BLaER1 treated with 17β-estradiol and CSF1 and Interleukin-3, amounts not matched to agents 10 nM and 100 nM (cell line): Measurements from ENCODE around the gene KLK10.

Source experiments
- H3K27ac ChIP-seq, 11 experiments: shearing (Covaris generic); formaldehyde crosslinking; 2 replicates each; pipeline ENCODE4 v1.8.1; 2022
- H3K27me3 ChIP-seq, 11 experiments: shearing (Covaris generic); formaldehyde crosslinking; 2 replicates each; pipeline ENCODE4 v1.8.1; 2022
- H3K36me3 ChIP-seq, 11 experiments: shearing (Covaris generic); formaldehyde crosslinking; 2 replicates each; pipeline ENCODE4 v1.8.1; 2022
- H3K4me1 ChIP-seq, 10 experiments: shearing (Covaris generic); formaldehyde crosslinking; 2 replicates each; pipeline ENCODE4 v1.8.1; 2022
- H3K4me2 ChIP-seq, 11 experiments: shearing (Covaris generic); formaldehyde crosslinking; 2 replicates each; pipeline ENCODE4 v1.8.1; 2022
- H3K4me3 ChIP-seq, 10 experiments: shearing (Covaris generic); formaldehyde crosslinking; 2 replicates each; pipeline ENCODE4 v1.8.1; 2022
- H3K9ac ChIP-seq, 11 experiments: shearing (Covaris generic); formaldehyde crosslinking; 2 replicates each; pipeline ENCODE4 v1.8.1; 2022
- H3K9me3 ChIP-seq, 11 experiments: shearing (Covaris generic); formaldehyde crosslinking; replicated peaks in 1 of 11; 2 replicates each; pipeline ENCODE4 v1.8.1; 2022
- H4K20me1 ChIP-seq, 11 experiments: shearing (Covaris generic); formaldehyde crosslinking; 2 replicates each; pipeline ENCODE4 v1.8.1; 2022
- Cebpa-rat ChIP-seq, 11 experiments: shearing (Covaris generic); IDR thresholded peaks; 2 replicates each; pipeline ENCODE4 v1.8.1; 2022

KLK10 gene

DNA sequence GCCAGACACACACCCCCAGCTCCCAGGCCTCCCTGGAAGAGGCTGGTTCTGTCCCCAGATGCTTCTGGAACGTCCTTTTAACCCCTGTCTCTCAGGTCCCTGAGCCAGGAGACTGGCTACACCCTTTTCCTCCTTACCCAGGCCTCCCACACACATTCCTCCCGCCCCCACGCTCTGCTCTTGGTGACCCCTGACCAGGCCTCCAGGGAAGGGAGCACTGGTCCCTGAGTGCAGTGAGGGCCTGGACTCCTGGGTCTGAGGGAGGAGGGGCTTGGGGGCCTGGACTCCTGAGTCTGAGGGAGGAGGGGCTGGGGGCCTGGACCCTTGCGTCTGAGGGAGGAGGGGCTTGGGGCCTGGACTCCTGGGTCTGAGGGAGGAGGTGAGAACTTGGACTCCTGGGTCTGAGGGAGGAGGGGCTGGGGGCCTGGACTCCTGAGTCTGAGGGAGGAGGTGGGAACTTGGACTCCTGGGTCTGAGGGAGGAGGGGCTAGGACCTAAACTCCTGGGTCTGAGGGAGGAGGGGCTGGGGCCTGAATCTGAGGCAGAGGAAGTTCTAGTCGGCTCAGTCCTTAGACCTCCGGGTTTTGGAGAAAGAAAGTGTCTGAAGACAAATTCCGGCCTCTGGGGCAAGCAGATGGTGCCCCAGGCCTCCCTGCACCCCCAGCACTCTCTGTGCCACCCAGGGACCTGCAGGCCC is 50.6 kb downstream of the KLK10 start:
- no peak for TF ChIP-seq Cebpa-rat (IDR thresholded peaks at IDR 0.05)
- Histone ChIP-seq H4K20me1 (no peaks in the 10 kb centered on the region), H3K9me3 (peaks cover 0 to 1% (median 0%) of the 10 kb centered on the region in 11 experiments; a peak in 1 of 22 replicates), H3K4me1 (peaks cover 10 to 22% (median 18%) of the 10 kb centered on the region in 10 experiments), H3K4me2 (peak overlapping the region in 10 of 11 experiments; percentile 5 to 61 (median 33); a peak in 17 of 22 replicates), H3K27ac (no peak overlapping the region), H3K27me3 (no peaks in the 10 kb centered on the region), H3K36me3 (no peaks in the 10 kb centered on the region), H3K4me3 (no peak overlapping the region), H3K9ac (0 out of 22 replicates have a peak overlapping the region, but pooled peaks of 1 of the 11 experiments have one; percentile 15)

DNA sequence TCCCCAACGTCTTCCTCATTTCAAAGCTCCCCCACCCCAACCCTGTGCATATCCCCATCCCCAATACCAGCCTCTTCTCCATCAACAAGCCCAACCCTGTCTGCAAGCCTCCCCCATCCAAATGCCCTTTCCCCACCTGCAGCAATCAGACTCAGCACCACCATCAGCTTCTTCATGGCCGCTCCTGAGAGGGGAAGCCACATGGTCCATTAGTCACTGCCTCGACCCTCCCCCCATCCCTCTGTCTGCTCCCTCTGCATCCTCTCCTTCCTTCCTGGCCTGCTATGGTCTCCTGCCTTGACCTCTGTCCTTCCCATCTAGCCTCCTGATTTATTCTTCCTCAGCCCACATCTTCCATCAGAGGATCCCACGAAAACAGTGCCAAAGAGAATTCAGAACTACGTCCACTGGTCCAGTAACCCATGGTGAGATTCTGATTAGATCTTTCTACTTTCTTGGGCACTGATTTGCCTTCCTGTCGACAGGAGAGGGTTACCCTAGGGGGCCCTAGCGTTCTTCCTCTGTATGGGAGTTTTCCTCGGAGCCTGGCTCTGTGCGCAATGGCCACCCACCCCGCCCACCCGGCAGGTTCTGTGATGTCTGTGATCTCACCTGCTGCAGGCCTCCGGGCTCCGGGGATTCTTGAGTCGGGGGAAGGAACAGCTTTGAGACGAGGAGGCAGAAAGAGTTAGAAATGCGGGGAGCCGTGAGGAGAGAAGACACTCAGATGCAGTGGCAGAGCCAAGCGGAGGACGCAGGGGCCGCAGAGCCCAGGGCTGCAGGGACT is 51.4 kb downstream of the KLK10 start:
- H3K9ac ChIP-seq: no peak overlapping the region
- peaks cover 0 to 8% (median under 1%) of the 10 kb centered on the region in 11 experiments; a peak in 3 of 22 replicates for H3K9me3 ChIP-seq
- H3K27me3 ChIP-seq: no peaks in the 10 kb centered on the region
- peaks cover 10 to 22% (median 18%) of the 10 kb centered on the region in 10 experiments for H3K4me1 ChIP-seq
- no peaks in the 10 kb centered on the region for H4K20me1 ChIP-seq
- no peak overlapping the region for H3K4me3 ChIP-seq
- H3K4me2 ChIP-seq: peak overlapping the region; percentile 29 to 66 (median 53); a peak in 20 of 22 replicates
- no peak overlapping the region for H3K27ac ChIP-seq
- TF ChIP-seq Cebpa-rat (IDR thresholded peaks at IDR 0.05): no peak
- H3K36me3 ChIP-seq: no peaks in the 10 kb centered on the region

DNA sequence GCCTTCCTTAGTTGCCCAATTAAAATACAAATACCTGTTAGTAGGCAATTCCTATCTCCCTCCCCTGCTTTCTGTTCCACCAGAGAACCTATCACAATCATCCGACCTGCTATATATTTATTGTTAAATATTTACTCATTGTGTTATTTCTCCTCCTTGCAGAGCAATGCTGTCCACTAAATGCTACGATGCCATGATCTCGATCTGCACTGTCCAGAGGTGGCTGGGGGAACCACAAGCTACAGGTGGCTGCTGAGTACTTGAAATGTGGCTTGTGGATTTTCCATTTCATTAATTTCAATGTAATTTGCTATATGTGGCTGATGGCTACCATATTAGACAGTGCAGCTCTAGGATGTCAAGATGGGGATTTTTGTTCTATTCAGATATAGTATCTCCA is 55.2 kb downstream of the KLK10 start:
- Histone ChIP-seq H3K27me3 (no peaks in the 10 kb centered on the region), H3K9ac (no peak overlapping the region), H3K4me2 (no peak overlapping the region), H3K36me3 (no peaks in the 10 kb centered on the region), H3K27ac (no peak overlapping the region), H3K9me3 (peaks cover 0 to 20% (median 12%) of the 10 kb centered on the region in 11 experiments; a peak in 10 of 22 replicates), H3K4me3 (no peak overlapping the region), H4K20me1 (no peaks in the 10 kb centered on the region), H3K4me1 (peaks cover 9 to 15% (median 14%) of the 10 kb centered on the region in 10 experiments)
- no peak for TF ChIP-seq Cebpa-rat (IDR thresholded peaks at IDR 0.05)

DNA sequence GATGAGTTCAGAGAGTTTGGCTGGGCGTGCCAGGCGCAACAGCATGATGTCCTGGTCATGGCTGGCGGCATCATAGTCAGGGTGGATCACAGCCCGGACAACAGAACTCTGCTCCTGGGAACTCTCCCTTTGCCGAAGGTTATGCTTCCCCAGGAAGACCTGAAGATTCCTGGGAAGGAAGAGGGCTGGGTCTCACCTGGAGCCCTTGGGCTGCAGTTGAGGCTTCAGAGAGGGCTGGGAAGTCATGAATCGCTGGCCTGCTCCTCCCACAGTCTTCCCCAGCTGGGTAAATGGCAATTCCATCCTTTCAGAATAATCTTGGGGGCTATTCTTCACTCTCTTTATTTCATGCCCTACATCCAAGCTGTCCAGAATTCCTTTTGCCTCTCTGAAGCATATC is 56.1 kb downstream of the KLK10 start:
- H3K4me2 ChIP-seq: no peak overlapping the region
- H3K27ac ChIP-seq: no peak overlapping the region
- no peaks in the 10 kb centered on the region for H4K20me1 ChIP-seq
- peaks cover 0 to 20% (median 12%) of the 10 kb centered on the region in 11 experiments; a peak in 10 of 22 replicates for H3K9me3 ChIP-seq
- H3K4me1 ChIP-seq: peaks cover 0 to 6% (median 5%) of the 10 kb centered on the region in 10 experiments; a peak in 16 of 20 replicates
- no peak overlapping the region for H3K9ac ChIP-seq
- TF ChIP-seq Cebpa-rat (IDR thresholded peaks at IDR 0.05): no peak
- H3K4me3 ChIP-seq: no peak overlapping the region
- no peaks in the 10 kb centered on the region for H3K27me3 ChIP-seq
- H3K36me3 ChIP-seq: no peaks in the 10 kb centered on the region
